Left ventricle myocardium inferior (tissue), 1 donor: ENCODE measurements around the gene DLL1. TPM values are rescaled to one million over a fixed set of nuclear protein-coding genes. Genes with fewer than 3 reads are reported as not detected.

ENCODE experiments used
- DNase-seq: peaks from one replicate; pipeline ENCODE4 v3.0.0-alpha.2; 2020
- H3K27ac ChIP-seq: fragments of 200-600 bp; replicated peaks from 2 replicates; pipeline ENCODE4 v1.8.0; 2021
- H3K27me3 ChIP-seq: fragments of 200-600 bp; 2 replicates; pipeline ENCODE4 v1.8.0; 2021; ENCODE audit warnings: low read depth
- H3K36me3 ChIP-seq: fragments of 200-600 bp; 2 replicates; pipeline ENCODE4 v1.8.0; 2021
- H3K4me1 ChIP-seq: fragments of 200-600 bp; 2 replicates; pipeline ENCODE4 v1.8.0; 2021
- H3K4me3 ChIP-seq: fragments of 200-600 bp; 2 replicates; pipeline ENCODE4 v1.8.0; 2021; ENCODE audit warnings: mild to moderate bottlenecking, moderate library complexity
- H3K9me3 ChIP-seq: fragments of 200-600 bp; replicated peaks from 2 replicates; pipeline ENCODE4 v1.8.0; 2021
- intact Hi-C: fragments of 100-400 bp; cut with micrococcal nuclease; formaldehyde crosslinking; loops from one replicate; pipeline ENCODE4 v1.11.0; 2022
- total RNA-seq: library from RNA; stranded (reverse); fragmentation: NEBNext Ultra II Directional; extraction: Animal tissue kit (Norgen Biotek cat#: 25700); gene quantifications from one replicate; pipeline ENCODE4 v1.2.1, GENCODE V29; 2021
- TF ChIP-seq, protein P1 (sequence below): fragments of 200-600 bp; IDR thresholded peaks from 2 replicates; pipeline ENCODE4 v1.8.0; 2021; ENCODE audit warnings: antibody characterized with exemption, mild to moderate bottlenecking, borderline replicate concordance
- donor health status: DM: no; HTN: yes; CAD: no; lungs with severe emphysema.

The DLL1 gene
- total RNA-seq, 1 donor from 2014 or later, result 11.7 TPM

GRCh38 chr6:170251776-170252571 lies 38.9 kb downstream of the DLL1 start:
- TF ChIP-seq, protein P1, sequence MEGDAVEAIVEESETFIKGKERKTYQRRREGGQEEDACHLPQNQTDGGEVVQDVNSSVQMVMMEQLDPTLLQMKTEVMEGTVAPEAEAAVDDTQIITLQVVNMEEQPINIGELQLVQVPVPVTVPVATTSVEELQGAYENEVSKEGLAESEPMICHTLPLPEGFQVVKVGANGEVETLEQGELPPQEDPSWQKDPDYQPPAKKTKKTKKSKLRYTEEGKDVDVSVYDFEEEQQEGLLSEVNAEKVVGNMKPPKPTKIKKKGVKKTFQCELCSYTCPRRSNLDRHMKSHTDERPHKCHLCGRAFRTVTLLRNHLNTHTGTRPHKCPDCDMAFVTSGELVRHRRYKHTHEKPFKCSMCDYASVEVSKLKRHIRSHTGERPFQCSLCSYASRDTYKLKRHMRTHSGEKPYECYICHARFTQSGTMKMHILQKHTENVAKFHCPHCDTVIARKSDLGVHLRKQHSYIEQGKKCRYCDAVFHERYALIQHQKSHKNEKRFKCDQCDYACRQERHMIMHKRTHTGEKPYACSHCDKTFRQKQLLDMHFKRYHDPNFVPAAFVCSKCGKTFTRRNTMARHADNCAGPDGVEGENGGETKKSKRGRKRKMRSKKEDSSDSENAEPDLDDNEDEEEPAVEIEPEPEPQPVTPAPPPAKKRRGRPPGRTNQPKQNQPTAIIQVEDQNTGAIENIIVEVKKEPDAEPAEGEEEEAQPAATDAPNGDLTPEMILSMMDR, result no peak
- peaks cover 34% of the 10 kb centered on the region for H3K27me3 ChIP-seq
- H3K36me3 ChIP-seq, result no peaks in the 10 kb centered on the region
- no peak for DNase-seq
- no peak overlapping the region for H3K27ac ChIP-seq
- no peak overlapping the region for H3K4me3 ChIP-seq
- H3K4me1 ChIP-seq, result peaks cover 22% of the 10 kb centered on the region
- no peaks in the 10 kb centered on the region for H3K9me3 ChIP-seq
- intact Hi-C loops, result no loop called here

DNA sequence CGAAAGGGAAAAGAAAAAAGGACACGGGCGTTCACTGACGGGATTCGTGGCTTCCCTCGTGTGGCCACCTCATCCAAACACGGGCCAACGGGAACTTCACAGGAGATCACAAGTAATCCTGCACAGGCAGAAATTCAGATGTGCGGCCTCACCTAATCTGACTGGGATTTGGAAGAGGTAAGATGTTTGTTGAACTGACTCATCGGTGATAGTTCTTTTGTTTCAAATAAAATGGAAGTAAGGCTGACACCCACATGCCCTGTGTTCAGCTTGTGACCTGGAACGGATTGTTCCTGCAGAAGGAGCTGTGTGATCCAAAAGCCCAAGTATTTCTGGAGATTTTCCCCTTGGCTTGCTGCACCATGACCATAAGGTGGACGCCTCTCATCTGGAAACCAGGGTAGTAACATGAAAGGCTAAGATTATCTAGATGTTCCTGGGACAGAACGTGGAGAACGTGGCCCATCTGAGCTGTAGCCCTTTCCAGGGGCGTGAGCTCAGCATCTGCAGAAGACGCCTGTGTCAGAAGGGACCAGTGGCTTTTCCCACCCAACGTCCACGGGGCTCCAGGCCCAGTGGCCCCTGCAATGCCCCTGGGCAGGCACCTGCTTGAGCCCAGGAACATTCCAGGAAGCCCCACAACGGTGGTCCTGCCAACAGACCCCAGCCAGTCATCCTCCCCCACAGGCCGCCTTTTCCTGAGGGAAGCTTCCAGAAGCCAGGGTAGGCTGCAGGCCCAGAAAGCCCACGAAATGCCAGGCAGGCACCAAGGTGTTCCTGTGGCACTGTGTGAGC lies 39.7 kb downstream of the DLL1 start:
- no peak for DNase-seq
- TF ChIP-seq, protein P1, result no peak
- peaks cover 34% of the 10 kb centered on the region for H3K27me3 ChIP-seq
- H3K27ac ChIP-seq, result no peak overlapping the region
- no peaks in the 10 kb centered on the region for H3K9me3 ChIP-seq
- intact Hi-C loops, result no loop called here
- H3K36me3 ChIP-seq, result no peaks in the 10 kb centered on the region
- no peak overlapping the region for H3K4me3 ChIP-seq
- H3K4me1 ChIP-seq, result peaks cover 22% of the 10 kb centered on the region

DNA sequence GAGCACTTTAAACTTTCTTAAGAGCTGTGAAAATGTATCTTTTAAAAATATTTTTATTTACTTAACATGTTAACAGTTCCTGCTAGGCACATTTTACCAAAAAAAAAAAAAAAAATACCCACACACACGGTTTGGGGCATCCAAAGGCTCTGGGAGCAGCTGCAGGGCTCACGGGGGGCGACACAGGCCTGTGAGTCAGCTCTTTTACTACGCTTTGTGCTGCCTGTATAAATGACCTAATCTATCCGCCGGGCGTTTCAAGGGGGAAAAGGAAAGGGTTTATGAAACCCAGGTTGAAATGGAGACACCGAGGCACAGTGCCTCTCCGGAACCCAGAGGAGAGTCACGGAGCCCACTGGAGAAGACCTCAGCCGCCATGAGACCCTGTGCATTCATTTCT lies 40.4 kb downstream of the DLL1 start:
- no peaks in the 10 kb centered on the region for H3K9me3 ChIP-seq
- H3K36me3 ChIP-seq, result no peaks in the 10 kb centered on the region
- H3K4me3 ChIP-seq, result no peak overlapping the region
- peaks cover 22% of the 10 kb centered on the region for H3K4me1 ChIP-seq
- no peak overlapping the region for H3K27ac ChIP-seq
- TF ChIP-seq, protein P1, result no peak
- H3K27me3 ChIP-seq, result peaks cover 34% of the 10 kb centered on the region
- intact Hi-C loops, result no loop called here
- no peak for DNase-seq

DNA sequence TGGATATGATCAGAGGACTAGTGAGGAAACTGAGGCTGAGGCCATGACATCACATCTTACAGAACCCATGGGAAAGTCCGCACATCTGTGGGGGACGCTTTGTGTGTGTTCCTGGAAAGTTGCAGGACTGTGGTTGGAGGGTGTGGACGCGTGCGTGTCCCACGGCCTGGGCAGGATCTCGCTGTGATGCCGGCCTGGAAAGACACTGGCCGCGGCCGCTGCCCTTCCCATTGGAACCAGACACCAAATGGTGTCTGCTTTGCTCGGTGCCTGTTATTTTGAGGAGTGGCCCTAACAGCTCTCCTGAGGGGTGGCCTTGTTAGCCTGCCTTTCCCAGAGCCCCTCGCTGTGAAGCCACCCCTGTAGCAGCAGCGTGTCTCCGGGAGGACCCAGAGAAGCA lies 41.1 kb downstream of the DLL1 start:
- DNase-seq, result no peak
- Histone ChIP-seq H3K27ac (no peak overlapping the region), H3K27me3 (peaks cover 34% of the 10 kb centered on the region), H3K9me3 (no peaks in the 10 kb centered on the region), H3K4me1 (peaks cover 22% of the 10 kb centered on the region), H3K36me3 (no peaks in the 10 kb centered on the region), H3K4me3 (no peak overlapping the region)
- TF ChIP-seq, protein P1, result no peak
- intact Hi-C loops, result no loop called here

DNA sequence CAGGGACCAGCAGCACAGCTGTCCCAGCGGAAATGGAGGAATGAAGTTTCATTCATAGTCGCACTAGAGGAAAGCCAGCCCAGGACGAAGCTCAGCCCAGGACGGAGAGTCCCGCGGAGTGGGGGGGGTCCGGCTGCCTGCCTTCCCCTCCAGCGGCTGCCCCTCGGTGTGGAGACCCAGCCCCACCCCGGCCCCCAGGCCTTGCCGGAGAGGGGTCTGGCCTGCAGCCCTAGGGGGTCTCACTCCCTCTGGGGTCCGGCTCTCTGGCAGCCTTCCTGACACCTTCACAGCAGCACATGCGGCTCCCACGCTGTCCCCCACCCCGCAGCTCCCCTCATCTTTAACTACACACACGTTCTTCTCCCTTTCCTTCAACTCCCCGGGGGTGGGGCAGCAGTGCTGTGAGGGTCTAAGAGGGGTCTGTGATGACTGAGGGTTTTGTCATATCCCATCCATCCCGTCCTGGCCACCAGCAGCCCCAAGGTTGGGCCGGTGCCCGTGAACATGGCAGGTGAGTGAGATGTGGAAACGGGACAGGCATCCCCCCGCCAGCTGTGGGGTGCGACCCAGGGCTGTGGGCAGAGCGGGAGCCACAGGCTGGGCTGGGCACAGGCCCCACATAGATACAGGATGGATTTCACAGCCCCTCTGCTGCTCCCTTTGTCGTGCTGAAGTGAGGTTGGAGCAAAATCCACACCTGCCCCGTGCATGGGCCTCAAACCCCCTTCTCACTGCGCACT lies 41.8 kb downstream of the DLL1 start:
- no peak for DNase-seq

More for the DNA sequence above, 41.8 kb downstream of the DLL1 start:
- peak overlapping the region; percentile 39 for H3K4me3 ChIP-seq
- TF ChIP-seq, protein P1, result no peak
- H3K4me1 ChIP-seq, result peaks cover 28% of the 10 kb centered on the region
- H3K27me3 ChIP-seq, result peaks cover 37% of the 10 kb centered on the region
- H3K9me3 ChIP-seq, result no peaks in the 10 kb centered on the region
- intact Hi-C loops, result no loop called here
- no peaks in the 10 kb centered on the region for H3K36me3 ChIP-seq
- no peak overlapping the region for H3K27ac ChIP-seq
